ENCODE measurements around the gene UFSP1. TPM values are rescaled to one million over a fixed set of nuclear protein-coding genes. Genes with fewer than 3 reads are reported as not detected.
"Not testable (repeated sequence)": the region's sequence is repeated elsewhere in the genome, so short reads cannot be mapped to it uniquely, and the experiment has no call there.

The UFSP1 gene
- total and polyA plus RNA-seq, 4 donors, result 2.3 to 4.9 (median 3.2) TPM

- Histone ChIP-seq H3K36me3 (ENCODE audit: control insufficient read depth in 4 of 4, insufficient read depth in 3 of 4, low read depth in 1 of 4, low read length in 3 of 4) (no peaks in the 10 kb centered on the region), H3K27me3 (ENCODE audit: control insufficient read depth in 4 of 4, insufficient read depth in 4 of 4, low read length in 3 of 4) (no peaks in the 10 kb centered on the region), H3K9ac (ENCODE audit: low read depth in 1 of 2, low read length in 2 of 2) (no peak overlapping the region), H3K27ac (ENCODE audit: low read depth in 1 of 2, low read length in 2 of 2) (no peak overlapping the region), H3K4me3 (ENCODE audit: low read depth in 1 of 3, low read length in 3 of 3) (no peak overlapping the region), H3K9me3 (ENCODE audit: control insufficient read depth in 4 of 4, low read length in 3 of 4) (no peaks in the 10 kb centered on the region), H3K4me1 (ENCODE audit: control insufficient read depth in 4 of 4, insufficient read depth in 4 of 4, low read length in 3 of 4) (peaks cover 0 to 2% (median 0%) of the 10 kb centered on the region in 4 donors)
- no peak for DNase-seq (ENCODE audit: low spot score)
- TF ChIP-seq TAF1 (conservative IDR thresholded peaks at IDR 0.05), result no peak
- no peak for TF ChIP-seq RXRA (IDR thresholded peaks at IDR 0.05)
- no peak for TF ChIP-seq SP1 (IDR thresholded peaks at IDR 0.05)
- no peak for TF ChIP-seq ZBTB33 (IDR thresholded peaks at IDR 0.05)
- no peak for TF ChIP-seq YY1 (IDR thresholded peaks at IDR 0.05)
- TF ChIP-seq FOXA1 (IDR thresholded peaks at IDR 0.05), result no peak
- no peak for TF ChIP-seq NR2F2 (IDR thresholded peaks at IDR 0.05)
- TF ChIP-seq GABPA (IDR thresholded peaks at IDR 0.05 in 1 of 2, conservative IDR thresholded peaks at IDR 0.05 in 1 of 2), result no peak
- TF ChIP-seq EGR1 (IDR thresholded peaks at IDR 0.05; ENCODE audit: low read depth in 2 of 2), result no peak
Observed at GRCh38 chr7:100921039-100921438, 31.5 kb upstream of the UFSP1 start.

GRCh38 chr7:100919779-100920437 is 30.4 kb upstream of the UFSP1 start:
- not testable (repeated sequence) for H3K4me1 ChIP-seq (ENCODE audit: control insufficient read depth in 4 of 4, insufficient read depth in 4 of 4, low read length in 3 of 4); DNase-seq (ENCODE audit: low spot score); H3K36me3 ChIP-seq (ENCODE audit: control insufficient read depth in 4 of 4, insufficient read depth in 3 of 4, low read depth in 1 of 4, low read length in 3 of 4); H3K4me3 ChIP-seq (ENCODE audit: low read depth in 1 of 3, low read length in 3 of 3); H3K27me3 ChIP-seq (ENCODE audit: control insufficient read depth in 4 of 4, insufficient read depth in 4 of 4, low read length in 3 of 4); H3K9me3 ChIP-seq (ENCODE audit: control insufficient read depth in 4 of 4, low read length in 3 of 4); H3K27ac ChIP-seq (ENCODE audit: low read depth in 1 of 2, low read length in 2 of 2); H3K9ac ChIP-seq (ENCODE audit: low read depth in 1 of 2, low read length in 2 of 2)
- WGBS, result 85% methylated on average over 9 of the region's 9 CpGs

- not testable (repeated sequence) for H3K4me1 ChIP-seq (ENCODE audit: control insufficient read depth in 4 of 4, insufficient read depth in 4 of 4, low read length in 3 of 4); H3K27ac ChIP-seq (ENCODE audit: low read depth in 1 of 2, low read length in 2 of 2); H3K4me3 ChIP-seq (ENCODE audit: low read depth in 1 of 3, low read length in 3 of 3); H3K9ac ChIP-seq (ENCODE audit: low read depth in 1 of 2, low read length in 2 of 2); H3K9me3 ChIP-seq (ENCODE audit: control insufficient read depth in 4 of 4, low read length in 3 of 4); H3K27me3 ChIP-seq (ENCODE audit: control insufficient read depth in 4 of 4, insufficient read depth in 4 of 4, low read length in 3 of 4); H3K36me3 ChIP-seq (ENCODE audit: control insufficient read depth in 4 of 4, insufficient read depth in 3 of 4, low read depth in 1 of 4, low read length in 3 of 4); DNase-seq (ENCODE audit: low spot score)
- 91% methylated on average over 5 of the region's 5 CpGs for WGBS
Observed at GRCh38 chr7:100919335-100919734, 29.8 kb upstream of the UFSP1 start.

GRCh38 chr7:100914879-100915447 is 25.4 kb upstream of the UFSP1 start:
- peaks cover 4 to 20% (median 7%) of the 10 kb centered on the region in 4 donors for H3K4me1 ChIP-seq (ENCODE audit: control insufficient read depth in 4 of 4, insufficient read depth in 4 of 4, low read length in 3 of 4)
- H3K9ac ChIP-seq (ENCODE audit: low read depth in 1 of 2, low read length in 2 of 2), result no peak overlapping the region
- DNase-seq (ENCODE audit: low spot score), result no peak
- H3K27me3 ChIP-seq (ENCODE audit: control insufficient read depth in 4 of 4, insufficient read depth in 4 of 4, low read length in 3 of 4), result no peaks in the 10 kb centered on the region
- H3K27ac ChIP-seq (ENCODE audit: low read depth in 1 of 2, low read length in 2 of 2), result peak overlapping the region; percentile 64 to 66
- no peak for TF ChIP-seq EGR1 (IDR thresholded peaks at IDR 0.05; ENCODE audit: low read depth in 2 of 2)
- TF ChIP-seq FOXA1 (IDR thresholded peaks at IDR 0.05), result no peak
- no peak for TF ChIP-seq MAX (IDR thresholded peaks at IDR 0.05)
- no peak for TF ChIP-seq SP1 (IDR thresholded peaks at IDR 0.05)
- TF ChIP-seq JUND (IDR thresholded peaks at IDR 0.05), result no peak
- TF ChIP-seq RXRA (IDR thresholded peaks at IDR 0.05), result no peak
- H3K4me3 ChIP-seq (ENCODE audit: low read depth in 1 of 3, low read length in 3 of 3), result no peak overlapping the region
- no peaks in the 10 kb centered on the region for H3K36me3 ChIP-seq (ENCODE audit: control insufficient read depth in 4 of 4, insufficient read depth in 3 of 4, low read depth in 1 of 4, low read length in 3 of 4)
- H3K9me3 ChIP-seq (ENCODE audit: control insufficient read depth in 4 of 4, low read length in 3 of 4), result no peaks in the 10 kb centered on the region
- 93% methylated on average over 8 of the region's 8 CpGs for WGBS
